GM18858 (cell line): ENCODE data around the gene SLC44A5.
"Not testable (repeated sequence)": the region's sequence is repeated elsewhere in the genome, so short reads cannot be mapped to it uniquely, and the experiment has no call there.

Source experiments
- ATAC-seq: cut with Tn5 transposase; IDR thresholded peaks from one replicate; pipeline ENCODE4 v1.9.1; 2021; ENCODE audit not compliant: unreplicated experiment

The SLC44A5 gene

DNA sequence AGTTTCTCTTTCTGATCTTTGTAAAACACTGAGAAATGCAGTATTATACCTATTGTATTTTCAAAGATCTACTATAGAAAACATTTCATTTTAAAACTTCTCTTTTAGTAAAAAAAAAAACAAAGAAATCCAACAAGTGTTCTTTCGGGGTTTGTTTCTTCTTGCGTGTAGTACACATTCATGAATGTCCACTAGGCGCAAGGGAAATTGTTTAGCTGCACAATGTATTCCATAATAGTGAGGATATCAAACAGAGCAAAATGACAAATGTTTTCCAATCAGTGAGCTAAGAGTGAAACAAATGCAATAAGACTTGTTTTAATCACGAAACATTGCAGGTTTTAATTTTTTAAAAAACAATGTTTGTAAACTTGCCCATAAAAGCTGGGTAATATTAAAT lies 408.2 kb downstream of the SLC44A5 start:
- no peak for ATAC-seq

GRCh38 chr1:75198761-75199160 lies 412.2 kb downstream of the SLC44A5 start:
- no peak for ATAC-seq

- no peak for ATAC-seq
These were observed 412.8 kb downstream of the SLC44A5 start for GRCh38 chr1:75198163-75198562.

- ATAC-seq = no peak
These were observed 422.0 kb downstream of the SLC44A5 start for GRCh38 chr1:75188892-75189291.

- not testable (repeated sequence) for ATAC-seq
These were observed 429.5 kb downstream of the SLC44A5 start for GRCh38 chr1:75181214-75181955.

DNA sequence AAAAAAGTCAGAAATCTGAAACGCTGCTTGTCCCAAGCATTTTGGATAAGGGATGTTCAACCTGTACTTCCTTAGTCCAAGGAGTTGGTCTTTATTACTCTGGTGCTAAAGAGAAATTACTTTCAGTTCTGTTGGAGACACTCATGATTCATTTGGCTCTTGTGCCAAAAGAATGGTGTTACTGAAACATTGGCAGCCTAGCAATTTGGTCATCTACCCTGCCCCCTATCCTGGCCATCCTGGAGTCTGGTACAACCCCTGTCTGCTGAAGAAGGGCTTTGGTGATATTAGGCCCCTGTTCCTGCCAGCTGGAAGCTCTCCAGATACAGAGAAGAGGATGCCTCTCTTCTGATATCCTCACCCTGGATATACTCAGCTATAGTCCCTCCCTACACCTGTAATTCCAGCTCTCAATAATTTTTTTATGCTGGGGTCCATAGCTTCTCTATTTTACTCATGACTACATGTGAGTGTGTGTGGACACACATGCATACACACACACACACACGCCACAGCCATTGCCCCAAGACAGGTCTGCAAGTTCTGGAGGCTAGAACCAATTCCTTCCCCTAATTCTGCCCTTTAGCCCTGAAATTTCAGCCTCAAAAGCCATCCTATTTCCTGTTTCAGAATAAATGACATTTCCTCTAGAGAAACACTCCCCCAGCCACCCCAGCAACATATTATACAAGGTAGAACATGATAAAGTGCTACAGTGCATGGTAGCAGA lies 436.7 kb downstream of the SLC44A5 start:
- no peak for ATAC-seq

GRCh38 chr1:75172556-75172955 lies 438.4 kb downstream of the SLC44A5 start:
- ATAC-seq = no peak

DNA sequence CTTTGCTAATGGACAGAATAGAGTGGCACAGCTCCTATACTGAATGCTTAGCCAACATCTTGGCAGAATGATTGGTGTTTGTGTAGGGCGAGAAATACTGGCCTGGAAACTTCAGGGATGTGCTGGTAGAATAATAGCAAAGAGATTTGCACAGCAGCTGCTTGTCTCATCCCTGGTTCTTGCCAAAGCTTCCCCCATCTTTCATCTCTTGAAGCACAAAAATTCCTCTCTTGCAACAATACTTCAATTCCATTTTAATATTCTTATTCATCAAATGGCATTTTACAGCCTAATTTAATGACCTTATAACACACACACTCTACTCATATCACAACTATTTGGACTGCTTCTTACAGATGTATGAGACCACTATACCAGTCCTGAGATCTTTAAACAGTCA lies 439.0 kb downstream of the SLC44A5 start:
- no peak for ATAC-seq

GRCh38 chr1:75170981-75171380 lies 439.9 kb downstream of the SLC44A5 start:
- ATAC-seq = no peak

- no peak for ATAC-seq
These were observed 440.9 kb downstream of the SLC44A5 start for GRCh38 chr1:75170011-75170410.

DNA sequence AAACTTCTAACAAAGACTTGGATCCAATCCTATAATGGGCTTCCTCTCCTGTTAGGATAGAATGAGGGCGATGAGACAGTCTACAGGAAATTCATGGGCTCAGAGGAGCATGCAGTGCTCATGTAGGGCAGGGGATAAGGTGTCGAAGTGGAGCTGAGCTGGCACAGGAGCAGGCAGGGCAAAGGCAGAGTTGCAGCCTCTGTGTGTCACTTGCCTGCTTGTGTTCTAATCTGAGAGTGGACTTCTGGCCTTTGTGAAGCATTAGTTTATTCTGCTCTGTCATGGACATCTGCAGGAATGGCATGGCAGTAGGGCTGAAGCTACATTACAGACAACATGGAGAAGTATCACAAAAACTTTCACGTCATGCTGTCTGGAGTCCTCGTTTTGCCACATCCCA lies 444.1 kb downstream of the SLC44A5 start:
- ATAC-seq = no peak

DNA sequence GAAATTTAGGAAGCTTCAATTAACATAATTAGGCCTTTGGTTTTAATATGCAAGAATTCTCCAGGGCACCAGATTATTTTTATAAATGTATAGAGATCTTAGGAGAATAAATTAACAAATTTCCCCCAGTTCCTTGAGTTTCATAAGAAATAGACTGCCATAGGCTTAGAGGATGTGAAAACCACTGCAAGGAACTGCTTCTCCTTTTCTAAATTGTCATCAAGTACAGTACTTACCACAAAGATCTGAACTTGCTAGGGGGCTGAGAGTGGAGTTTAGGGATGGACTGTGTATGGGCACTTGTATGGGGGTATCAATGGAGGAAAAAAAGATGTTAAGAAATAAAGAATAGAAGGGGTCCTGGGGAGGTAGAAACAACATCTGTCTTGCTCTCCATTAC lies 445.6 kb downstream of the SLC44A5 start:
- peak; percentile 56 for ATAC-seq

DNA sequence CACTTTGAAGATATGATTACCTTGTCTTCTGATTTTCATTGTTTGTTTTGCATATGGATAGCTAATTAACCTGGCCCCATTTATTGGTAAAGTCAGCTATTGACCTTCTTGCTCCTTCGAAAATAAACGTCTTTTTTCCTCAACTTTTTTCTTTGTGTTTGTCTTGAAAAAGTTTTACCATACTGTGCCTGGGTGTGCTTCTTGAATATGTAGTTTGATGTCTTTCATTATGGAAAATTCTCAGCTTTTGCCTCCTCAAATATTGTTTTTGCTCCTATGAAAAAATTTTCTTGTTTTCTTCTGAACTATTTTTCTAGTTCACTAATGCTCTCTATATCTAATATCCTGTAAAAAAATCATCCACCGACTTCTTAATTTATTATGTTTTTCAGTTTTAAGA lies 451.8 kb downstream of the SLC44A5 start:
- no peak for ATAC-seq
